Keratinocyte (primary cell): Measurements from ENCODE around the gene CTAG1A.

Source experiments
- EZH2 ChIP-seq: IDR thresholded peaks from one replicate; pipeline ENCODE4 v1.6.1; 2012; ENCODE audit warnings: inconsistent platforms, mild to moderate bottlenecking, low read length, moderate library complexity
- TF ChIP-seq, protein P1 (sequence below), 3 experiments: IDR thresholded peaks in 1 of 3; conservative IDR thresholded peaks in 1 of 3; optimal IDR thresholded peaks in 1 of 3; 2 replicates in 2 of 3; 3 replicates in 1 of 3; pipeline versions ENCODE3 to v1.5.1; 2011; ENCODE audit warnings: low read length in 3 of 3, mild to moderate bottlenecking in 3 of 3, moderate library complexity in 2 of 3, control low read depth in 1 of 3, inconsistent platforms in 1 of 3; ENCODE audit not compliant: insufficient read depth in 2 of 3; ENCODE audit errors: extremely low read depth in 1 of 3

DNA sequence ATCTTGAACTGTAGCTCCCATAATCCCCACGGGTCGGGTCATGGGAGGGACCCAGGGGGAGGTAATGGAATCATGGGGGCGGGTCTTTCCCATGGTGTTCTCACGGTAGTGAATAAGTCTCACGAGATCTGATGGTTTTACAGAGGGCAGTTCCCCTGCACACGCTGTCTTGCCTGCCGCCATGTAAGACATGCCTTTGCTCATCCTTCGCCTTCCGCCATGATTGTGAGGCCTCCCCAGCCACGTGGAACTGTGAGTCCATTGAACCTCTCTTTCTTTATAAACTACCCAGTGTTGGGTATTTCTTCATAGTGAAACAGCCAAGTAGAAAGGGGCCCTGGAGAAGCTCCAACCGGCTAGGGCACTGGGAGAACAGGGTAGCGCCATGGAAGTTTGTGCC, 12.3 kb downstream of the CTAG1A start:
- no peak for TF ChIP-seq EZH2
- TF ChIP-seq, protein P1, sequence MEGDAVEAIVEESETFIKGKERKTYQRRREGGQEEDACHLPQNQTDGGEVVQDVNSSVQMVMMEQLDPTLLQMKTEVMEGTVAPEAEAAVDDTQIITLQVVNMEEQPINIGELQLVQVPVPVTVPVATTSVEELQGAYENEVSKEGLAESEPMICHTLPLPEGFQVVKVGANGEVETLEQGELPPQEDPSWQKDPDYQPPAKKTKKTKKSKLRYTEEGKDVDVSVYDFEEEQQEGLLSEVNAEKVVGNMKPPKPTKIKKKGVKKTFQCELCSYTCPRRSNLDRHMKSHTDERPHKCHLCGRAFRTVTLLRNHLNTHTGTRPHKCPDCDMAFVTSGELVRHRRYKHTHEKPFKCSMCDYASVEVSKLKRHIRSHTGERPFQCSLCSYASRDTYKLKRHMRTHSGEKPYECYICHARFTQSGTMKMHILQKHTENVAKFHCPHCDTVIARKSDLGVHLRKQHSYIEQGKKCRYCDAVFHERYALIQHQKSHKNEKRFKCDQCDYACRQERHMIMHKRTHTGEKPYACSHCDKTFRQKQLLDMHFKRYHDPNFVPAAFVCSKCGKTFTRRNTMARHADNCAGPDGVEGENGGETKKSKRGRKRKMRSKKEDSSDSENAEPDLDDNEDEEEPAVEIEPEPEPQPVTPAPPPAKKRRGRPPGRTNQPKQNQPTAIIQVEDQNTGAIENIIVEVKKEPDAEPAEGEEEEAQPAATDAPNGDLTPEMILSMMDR (optimal IDR thresholded peaks at IDR 0.05 in 1 of 3, IDR thresholded peaks at IDR 0.05 in 1 of 3, conservative IDR thresholded peaks at IDR 0.05 in 1 of 3; ENCODE audit: extremely low read depth in 1 of 3, insufficient read depth in 2 of 3, low read length in 3 of 3): no peak
